Heart right ventricle (tissue), 16 donors: ENCODE results near the gene NOL4. TPM values are rescaled to one million over a fixed set of nuclear protein-coding genes. Genes with fewer than 3 reads are reported as not detected.

Source experiments
- ATAC-seq, 8 donors: fragments of 200-7000 bp; cut with Tn5 transposase; one replicate each; pipeline ENCODE4 v1.9.1; 2020; ENCODE audit warnings: mild to moderate bottlenecking in 8 of 8, moderate library complexity in 8 of 8, moderate number of reproducible peaks in 1 of 8
- DNase-seq, 2 donors: peaks; one replicate each; pipeline ENCODE4 v3.0.0-alpha.2; 2020
- H3K27ac ChIP-seq, 10 donors: fragments of 200-600 bp; sonication (generic) in 2 of 10; one replicate each; pipeline versions ENCODE4 v1.5.0 to v1.8.0; 2020 to 2022; ENCODE audit warnings: mild to moderate bottlenecking in 3 of 10
- H3K27me3 ChIP-seq, 7 donors: fragments of 200-600 bp; one replicate each; pipeline ENCODE4 v1.8.0; 2021 to 2022; ENCODE audit warnings: mild to moderate bottlenecking in 2 of 7
- H3K36me3 ChIP-seq, 9 donors: fragments of 200-600 bp; sonication (generic) in 1 of 9; one replicate each; pipeline versions ENCODE4 v1.5.0 to v1.8.0; 2020 to 2022; ENCODE audit warnings: mild to moderate bottlenecking in 2 of 9
- H3K4me1 ChIP-seq, 9 donors: fragments of 200-600 bp; sonication (generic) in 1 of 9; one replicate each; pipeline versions ENCODE4 v1.5.0 to v1.8.0; 2020 to 2022; ENCODE audit warnings: mild to moderate bottlenecking in 4 of 9
- H3K4me3 ChIP-seq, 10 donors: fragments of 200-600 bp; sonication (generic) in 2 of 10; one replicate each; pipeline versions ENCODE4 v1.5.0 to v1.8.0; 2020 to 2022; ENCODE audit warnings: mild to moderate bottlenecking in 7 of 10, moderate library complexity in 2 of 10
- H3K9me3 ChIP-seq, 11 donors: fragments of 200-600 bp in 10 of 11; sonication (generic) in 2 of 11; one replicate each; pipeline versions ENCODE4 v1.5.0 to v1.8.0; 2013 to 2022; ENCODE audit warnings: mild to moderate bottlenecking in 2 of 11, control low read depth in 1 of 11, moderate library complexity in 1 of 11
- CTCF ChIP-seq, 9 donors: fragments of 200-600 bp; sonication (generic) in 2 of 9; IDR thresholded peaks; one replicate each; pipeline versions ENCODE4 v1.5.0 to v1.8.0; 2021 to 2022; ENCODE audit warnings: antibody characterized with exemption in 9 of 9, mild to moderate bottlenecking in 5 of 9, moderate library complexity in 1 of 9
- WGBS, 2 donors: extraction: QIAGEN DNeasy Blood & Tissue Kit; methylation state at CpG; one replicate each; pipeline ENCODE4 v1.1.7; 2013; ENCODE audit warnings: inconsistent platforms in 1 of 2; 5-methylcytosine and 5-hydroxymethylcytosine counted together
- intact Hi-C, 10 donors: fragments of 100-400 bp; cut with DNase I; formaldehyde crosslinking; loops; one replicate each; pipeline versions ENCODE4 v1.11.1 to v1.14.2; 2022
- polyA plus RNA-seq, 2 donors: library from polyadenylated mRNA; stranded (reverse); fragments of 200-250 nt; gene quantifications; one replicate each; pipeline ENCODE4 v1.2.3, GENCODE V29; 2013
- total RNA-seq, 10 donors: library from RNA; stranded (reverse); fragmentation: NEBNext Ultra II Directional in 3 of 10; extraction: Animal tissue kit (Norgen Biotek cat#: 25700) in 3 of 10; gene quantifications; one replicate each; pipeline versions ENCODE4 v1.2.1 to v1.2.4, GENCODE V29; 2021 to 2023
- donor health status: Arrhythmogenic right ventricular cardiomyopathy.
- donor health status: ischemic (EF 13 %, LVEDD 7.1; RV severe dilation, severe dysfunction).
- donor health status: healthy with polysubstance abuse.
- donor health status: DM: no; HTN: yes; CAD: no.
- donor health status: DM: no; HTN: no; CAD: no.
- donor health status: ischemic (EF 25% LVEDD 6.9; RV normal size, moderate dysfunction).
- donor health status: ischemic (EF 25% LVEDD 5.7; RV mildly dilated, moderate dysfunction).
- donor health status: healthy.
- donor health status: DM: yes; HTN: yes; CAD: no.
- donor health status: Ischemic cardiomyopathy.
- donor health status: ischemic (EF 35%, LVEDD 5.7; RV mildly dilated, moderate dysfunction).
- donor health status: nonischemic (EF 11% LVEDD 7.7; RV severe dilation, severe dysfunction).
- donor health status: DM: yes; HTN: yes; CAD: no.
- donor health status: PGD.
- donor health status: ischemic (EF 29% LVEDD 5.4; RV normal size, mild dysfunction).
- donor health status: nonischemic (EF 23%, LVEDD 6.1; RV moderate dilation, normal function).

Gene NOL4
- total and polyA plus RNA-seq, 12 donors, result 0.03 to 0.73 (median 0.40) TPM; not detected in 6

GRCh38 chr18:34203866-34204265 is 20.8 kb downstream of the NOL4 start:
- TF ChIP-seq CTCF (IDR thresholded peaks at IDR 0.05), result no peak
- no peak overlapping the region for H3K27ac ChIP-seq
- peaks cover 0 to 4% (median 0%) of the 10 kb centered on the region in 11 donors for H3K9me3 ChIP-seq
- DNase-seq, result no peak
- no peaks in the 10 kb centered on the region for H3K4me1 ChIP-seq
- H3K4me3 ChIP-seq, result no peak overlapping the region
- intact Hi-C loops, result no loop called here
- no peaks in the 10 kb centered on the region for H3K36me3 ChIP-seq
- no peaks in the 10 kb centered on the region for H3K27me3 ChIP-seq
- ATAC-seq, result no peak
- WGBS, 2 donors, result 76 to 78% methylated on average over 2 of the region's 2 CpGs

- Histone ChIP-seq H3K36me3 (no peaks in the 10 kb centered on the region), H3K4me3 (no peak overlapping the region), H3K27me3 (no peaks in the 10 kb centered on the region), H3K4me1 (no peaks in the 10 kb centered on the region), H3K27ac (no peak overlapping the region), H3K9me3 (peaks cover 0 to 12% (median 0%) of the 10 kb centered on the region in 11 donors)
- intact Hi-C loops, result no loop called here
- ATAC-seq (no peak), DNase-seq (no peak)
- no peak for TF ChIP-seq CTCF (IDR thresholded peaks at IDR 0.05)
Measured at GRCh38 chr18:34196256-34196655, 28.5 kb downstream of the NOL4 start.

- ATAC-seq (no peak), DNase-seq (no peak)
- Histone ChIP-seq H3K4me3 (no peak overlapping the region), H3K4me1 (no peaks in the 10 kb centered on the region), H3K27me3 (no peaks in the 10 kb centered on the region), H3K36me3 (no peaks in the 10 kb centered on the region), H3K9me3 (peaks cover 0 to 12% (median 0%) of the 10 kb centered on the region in 11 donors), H3K27ac (no peak overlapping the region)
- no peak for TF ChIP-seq CTCF (IDR thresholded peaks at IDR 0.05)
- intact Hi-C loops, result no loop called here
- 76% methylated on average over 3 of the region's 3 CpGs for WGBS, 2 donors
Measured at GRCh38 chr18:34194239-34194638, 30.5 kb downstream of the NOL4 start.

GRCh38 chr18:34189656-34190435 is 34.9 kb downstream of the NOL4 start:
- no peaks in the 10 kb centered on the region for H3K27me3 ChIP-seq
- H3K9me3 ChIP-seq, result peaks cover 0 to 12% (median 0%) of the 10 kb centered on the region in 11 donors
- WGBS, 2 donors, result 68 to 75% methylated on average over 3 of the region's 3 CpGs
- TF ChIP-seq CTCF (IDR thresholded peaks at IDR 0.05), result no peak
- no peaks in the 10 kb centered on the region for H3K36me3 ChIP-seq
- H3K4me1 ChIP-seq, result no peaks in the 10 kb centered on the region
- ATAC-seq (no peak), DNase-seq (no peak)
- H3K4me3 ChIP-seq, result no peak overlapping the region
- intact Hi-C loops, result no loop called here
- no peak overlapping the region for H3K27ac ChIP-seq
